ENCODE measurements around the gene SPAG16.
"Not testable (repeated sequence)": the region's sequence is repeated elsewhere in the genome, so short reads cannot be mapped to it uniquely, and the experiment has no call there.

SPAG16 gene

GRCh38 chr2:213703406-213704098 is 419.3 kb downstream of the SPAG16 start:
- TF ChIP-seq, protein P1, sequence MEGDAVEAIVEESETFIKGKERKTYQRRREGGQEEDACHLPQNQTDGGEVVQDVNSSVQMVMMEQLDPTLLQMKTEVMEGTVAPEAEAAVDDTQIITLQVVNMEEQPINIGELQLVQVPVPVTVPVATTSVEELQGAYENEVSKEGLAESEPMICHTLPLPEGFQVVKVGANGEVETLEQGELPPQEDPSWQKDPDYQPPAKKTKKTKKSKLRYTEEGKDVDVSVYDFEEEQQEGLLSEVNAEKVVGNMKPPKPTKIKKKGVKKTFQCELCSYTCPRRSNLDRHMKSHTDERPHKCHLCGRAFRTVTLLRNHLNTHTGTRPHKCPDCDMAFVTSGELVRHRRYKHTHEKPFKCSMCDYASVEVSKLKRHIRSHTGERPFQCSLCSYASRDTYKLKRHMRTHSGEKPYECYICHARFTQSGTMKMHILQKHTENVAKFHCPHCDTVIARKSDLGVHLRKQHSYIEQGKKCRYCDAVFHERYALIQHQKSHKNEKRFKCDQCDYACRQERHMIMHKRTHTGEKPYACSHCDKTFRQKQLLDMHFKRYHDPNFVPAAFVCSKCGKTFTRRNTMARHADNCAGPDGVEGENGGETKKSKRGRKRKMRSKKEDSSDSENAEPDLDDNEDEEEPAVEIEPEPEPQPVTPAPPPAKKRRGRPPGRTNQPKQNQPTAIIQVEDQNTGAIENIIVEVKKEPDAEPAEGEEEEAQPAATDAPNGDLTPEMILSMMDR (IDR thresholded peaks at IDR 0.05) = no peak

DNA sequence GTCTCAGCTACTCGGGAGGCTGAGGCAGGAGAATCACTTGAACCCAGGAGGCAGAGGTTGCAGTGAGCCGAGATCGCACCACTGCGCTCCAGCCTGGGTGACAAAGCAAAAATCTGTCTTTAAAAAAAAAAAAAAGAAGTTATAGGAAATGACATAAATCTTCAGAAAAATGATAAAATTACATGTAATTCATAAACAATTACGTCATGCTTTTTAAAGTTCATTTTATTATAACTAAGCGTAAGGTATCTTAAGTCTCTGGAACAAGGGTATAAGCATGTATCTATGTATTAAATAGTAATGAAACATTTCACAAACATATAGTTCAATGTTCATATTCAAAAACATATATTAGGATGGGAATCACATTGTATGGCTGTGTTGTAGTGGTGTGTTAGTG is 425.9 kb downstream of the SPAG16 start:
- no peak for TF ChIP-seq ZFX (IDR thresholded peaks at IDR 0.05; ENCODE audit: borderline replicate concordance)
- TF ChIP-seq, protein P1 (IDR thresholded peaks at IDR 0.05) = no peak
- H3K27ac ChIP-seq = no peak overlapping the region

More at GRCh38 chr2:213703406-213704098, 419.3 kb downstream of the SPAG16 start:
- H3K27ac ChIP-seq = no peak overlapping the region

DNA sequence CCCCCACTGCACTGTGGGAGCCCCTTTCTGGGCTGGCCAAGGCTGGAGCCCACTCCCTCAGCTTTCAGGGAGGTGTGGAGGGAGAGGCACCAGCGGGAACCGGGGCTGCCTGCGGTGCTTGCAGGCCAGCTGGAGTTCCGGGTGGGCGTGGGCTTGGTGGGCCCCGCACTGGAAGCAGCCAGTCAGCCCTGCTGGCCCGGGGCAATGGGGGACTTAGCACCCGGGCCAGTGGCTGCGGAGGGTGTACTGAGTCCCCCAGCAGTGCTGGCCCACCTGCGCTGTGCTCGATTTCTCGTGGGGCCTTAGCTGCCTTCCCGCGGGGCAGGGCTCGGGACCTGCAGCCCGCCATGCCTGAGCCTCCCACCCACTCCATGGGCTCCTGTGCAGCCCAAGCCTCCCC is 434.1 kb downstream of the SPAG16 start:
- H3K27ac ChIP-seq = not testable (repeated sequence)

DNA sequence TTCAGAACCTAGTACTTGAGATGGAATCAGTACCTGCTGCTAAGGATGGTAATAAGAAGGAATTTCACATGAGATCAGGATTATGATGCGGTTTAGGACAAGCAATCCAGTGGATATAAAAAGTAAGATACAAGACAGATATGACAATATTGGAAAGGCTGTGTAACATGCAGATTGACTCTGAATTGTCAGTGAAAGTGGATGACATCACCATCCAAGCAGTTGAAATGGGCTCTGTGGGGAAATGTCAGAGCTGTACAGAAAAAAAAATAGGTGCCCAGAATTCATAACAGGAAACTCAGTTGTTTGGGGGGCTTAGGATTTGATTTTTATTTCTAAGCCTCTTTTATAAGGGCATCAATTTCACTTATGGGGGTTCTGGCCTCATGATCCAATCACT is 438.3 kb downstream of the SPAG16 start:
- TF ChIP-seq, protein P1 (IDR thresholded peaks at IDR 0.05) = no peak
- TF ChIP-seq ZFX (IDR thresholded peaks at IDR 0.05; ENCODE audit: borderline replicate concordance) = no peak

GRCh38 chr2:213723041-213723560 is 438.8 kb downstream of the SPAG16 start:
- TF ChIP-seq ZFX (IDR thresholded peaks at IDR 0.05; ENCODE audit: borderline replicate concordance) = no peak
- TF ChIP-seq, protein P1 (IDR thresholded peaks at IDR 0.05) = no peak
- H3K27ac ChIP-seq = no peak overlapping the region

More for the DNA sequence above, 438.3 kb downstream of the SPAG16 start:
- H3K27ac ChIP-seq = no peak overlapping the region

DNA sequence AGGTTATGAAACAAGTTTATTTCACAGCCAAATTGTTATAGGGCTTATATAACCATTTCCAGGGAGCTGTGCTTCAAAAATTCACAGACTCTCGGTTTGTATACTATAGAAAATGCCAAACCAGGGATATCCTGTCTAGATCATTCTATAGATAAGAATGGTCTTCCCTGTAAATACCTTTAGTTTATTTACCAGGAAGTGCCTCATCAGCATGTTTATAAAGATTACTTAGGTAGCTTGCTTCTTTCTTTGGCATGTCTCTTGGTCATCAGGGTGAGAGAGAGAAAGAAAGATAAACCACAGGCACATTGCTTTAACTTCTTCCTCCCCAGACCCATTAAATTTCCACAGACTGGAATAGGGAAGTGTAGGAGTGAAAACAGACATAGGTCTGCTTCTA is 439.4 kb downstream of the SPAG16 start:
- TF ChIP-seq, protein P1 (IDR thresholded peaks at IDR 0.05) = no peak
- no peak for TF ChIP-seq ZFX (IDR thresholded peaks at IDR 0.05; ENCODE audit: borderline replicate concordance)
- no peak overlapping the region for H3K27ac ChIP-seq

DNA sequence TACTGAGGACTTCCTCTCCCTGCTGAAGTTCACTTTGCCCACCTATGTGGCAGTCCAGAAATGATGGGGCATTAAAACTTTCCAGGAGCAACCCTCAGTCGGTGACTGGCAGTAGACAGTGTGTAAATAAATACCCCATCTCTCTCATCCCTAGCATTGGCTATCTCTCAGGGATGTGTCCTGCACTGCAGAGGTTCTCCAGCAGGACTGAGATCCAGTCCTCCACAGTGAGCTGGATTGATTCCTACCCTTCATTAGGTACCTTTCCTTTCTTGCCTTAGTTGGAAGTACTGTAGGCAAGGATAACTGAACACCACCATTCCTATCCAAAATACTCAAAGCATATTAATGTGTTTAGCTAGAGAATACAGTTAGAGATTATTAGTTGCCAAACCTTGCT is 441.8 kb downstream of the SPAG16 start:
- no peak overlapping the region for H3K27ac ChIP-seq
- TF ChIP-seq, protein P1 (IDR thresholded peaks at IDR 0.05) = no peak
- TF ChIP-seq ZFX (IDR thresholded peaks at IDR 0.05; ENCODE audit: borderline replicate concordance) = no peak

- TF ChIP-seq, protein P1 (IDR thresholded peaks at IDR 0.05) = no peak
- no peak overlapping the region for H3K27ac ChIP-seq
These were observed 449.6 kb downstream of the SPAG16 start for GRCh38 chr2:213733893-213734292.

Data from 22Rv1 (cell line).